GM12801 (cell line): ENCODE results near the gene FOXS1.

ENCODE experiments used
- CTCF ChIP-seq: IDR thresholded peaks from one replicate; pipeline ENCODE4 v1.5.1; 2011; ENCODE audit warnings: control low read depth; ENCODE audit not compliant: insufficient read length; ENCODE audit errors: extremely low read depth

FOXS1 gene

GRCh38 chr20:31835977-31836852 lies 9.2 kb downstream of the FOXS1 start:
- TF ChIP-seq CTCF: no peak

- TF ChIP-seq CTCF: no peak
Observed at GRCh38 chr20:31835554-31835953, 9.8 kb downstream of the FOXS1 start.

GRCh38 chr20:31833931-31834521 lies 11.4 kb downstream of the FOXS1 start:
- no peak for TF ChIP-seq CTCF

GRCh38 chr20:31833130-31833930 lies 12.1 kb downstream of the FOXS1 start:
- no peak for TF ChIP-seq CTCF

- TF ChIP-seq CTCF: no peak
Observed at GRCh38 chr20:31831771-31832306, 13.6 kb downstream of the FOXS1 start.

- no peak for TF ChIP-seq CTCF
Observed at GRCh38 chr20:31831211-31831610, 14.2 kb downstream of the FOXS1 start.
